ENCODE data around the gene VPS37C.

DNA sequence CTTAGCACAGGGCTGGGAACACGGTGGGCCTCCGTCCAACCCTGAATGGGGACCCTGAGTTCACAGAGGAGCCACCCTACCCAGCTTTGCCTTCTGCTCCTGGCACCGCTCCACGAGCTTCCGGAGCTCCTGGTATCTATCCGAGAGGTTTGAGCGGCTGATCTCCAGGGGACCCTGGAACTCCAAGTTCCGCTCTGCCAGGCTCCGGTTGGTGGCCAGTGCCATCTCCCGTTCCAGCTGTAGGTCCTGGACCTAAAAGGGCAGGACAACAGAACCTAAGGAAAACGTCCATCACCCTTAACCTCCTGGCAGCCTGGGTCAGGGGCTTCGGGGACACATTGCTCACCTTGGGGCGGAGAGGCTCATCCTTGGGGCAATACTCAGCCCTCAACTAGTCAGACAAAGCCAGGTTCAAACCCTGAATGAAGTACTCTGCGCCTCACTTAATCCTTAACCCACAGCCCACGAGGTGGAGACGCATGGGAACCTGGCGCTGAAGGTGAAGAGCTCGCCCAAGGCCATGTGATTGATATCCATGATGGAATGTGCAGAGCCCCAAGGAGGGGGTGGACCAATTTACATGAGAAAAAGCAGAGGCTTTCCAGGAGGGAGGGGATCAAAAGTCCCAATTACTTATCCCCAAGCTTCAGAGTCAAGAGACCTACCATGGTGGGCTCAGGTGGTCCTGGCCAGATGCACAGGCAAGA is 27.1 kb downstream of the VPS37C start:
- TF ChIP-seq JUND (IDR thresholded peaks at IDR 0.05) (no peak), CTCF (IDR thresholded peaks at IDR 0.05 in 2 of 3, conservative IDR thresholded peaks at IDR 0.05 in 1 of 3; ENCODE audit: borderline replicate concordance in 1 of 3, insufficient read depth in 1 of 3, low read depth in 2 of 3, low read length in 2 of 3) (no peak), EGR1 (IDR thresholded peaks at IDR 0.05; ENCODE audit: low read depth) (no peak)

Data from HCT116 (cell line).